GM10248 (cell line): ENCODE results near the gene SACM1L.
"Not testable (repeated sequence)": the region's sequence is repeated elsewhere in the genome, so short reads cannot be mapped to it uniquely, and the experiment has no call there.

Experiments
- CTCF ChIA-PET: fragments of 300-600 bp; sonication (Branson Sonifier 250); formaldehyde crosslinking; extraction: SDS; loops from one replicate; lab custom pipeline; 2021; ENCODE audit warnings: antibody characterized with exemption; lab: Yijun Ruan, JAX
- POLR2A ChIA-PET: fragments of 350-650 bp; sonication (Branson Sonifier 250); formaldehyde crosslinking; extraction: SDS; loops from one replicate; lab custom pipeline; 2020; ENCODE audit warnings: antibody characterized with exemption; lab: Yijun Ruan, JAX
- DNase-seq: peaks from one replicate; pipeline ENCODE4 v3.0.0; 2012; ENCODE audit errors: extremely low spot score
- TF ChIP-seq, protein P1 (sequence below): IDR thresholded peaks from 2 replicates; pipeline ENCODE4 v1.5.1; 2012; ENCODE audit warnings: mild to moderate bottlenecking, low read depth; ENCODE audit errors: extremely low read depth, missing control alignments, control extremely low read depth

The SACM1L gene

DNA sequence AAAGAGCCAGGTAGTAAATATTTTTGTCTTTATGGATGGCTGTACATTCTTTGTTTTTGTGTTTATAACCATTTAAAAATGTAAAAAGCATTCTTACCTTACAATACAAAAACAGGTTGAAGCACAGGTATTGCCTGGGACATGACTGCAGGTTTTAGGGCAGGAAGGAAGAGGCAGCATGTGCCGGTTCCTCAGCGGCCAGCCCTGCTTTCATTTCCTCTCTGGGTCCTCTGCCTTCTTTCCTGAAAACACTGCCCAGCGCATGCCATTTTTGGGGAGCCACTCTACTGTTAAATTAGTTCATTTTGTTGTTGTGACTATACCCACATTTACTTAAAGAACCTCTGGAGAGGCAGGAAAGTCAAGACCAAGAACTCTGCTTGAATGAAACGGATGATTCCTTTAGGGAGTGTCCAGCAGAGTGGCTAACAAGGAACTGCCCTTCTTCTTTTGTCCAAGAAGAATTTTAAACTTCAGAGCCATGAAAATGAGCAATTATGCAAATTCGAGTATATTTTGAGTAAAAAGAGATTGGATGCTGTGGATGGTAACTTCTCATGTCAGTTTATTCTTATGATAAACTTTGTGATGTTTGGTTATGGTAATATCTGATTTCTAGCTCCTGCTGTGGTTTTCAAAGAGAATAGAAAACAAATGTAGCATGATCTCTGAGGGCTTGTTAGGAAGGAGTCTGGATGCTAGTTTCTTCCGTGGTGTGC, 52.7 kb downstream of the SACM1L start:
- CTCF ChIA-PET, result interaction anchor here (1.0 to 3.2 kb wide), 3 partner anchors 10 to 48 kb away, joined by 3 to 19 read pairs (median 4); no protein-coding TSS in a partner anchor

DNA sequence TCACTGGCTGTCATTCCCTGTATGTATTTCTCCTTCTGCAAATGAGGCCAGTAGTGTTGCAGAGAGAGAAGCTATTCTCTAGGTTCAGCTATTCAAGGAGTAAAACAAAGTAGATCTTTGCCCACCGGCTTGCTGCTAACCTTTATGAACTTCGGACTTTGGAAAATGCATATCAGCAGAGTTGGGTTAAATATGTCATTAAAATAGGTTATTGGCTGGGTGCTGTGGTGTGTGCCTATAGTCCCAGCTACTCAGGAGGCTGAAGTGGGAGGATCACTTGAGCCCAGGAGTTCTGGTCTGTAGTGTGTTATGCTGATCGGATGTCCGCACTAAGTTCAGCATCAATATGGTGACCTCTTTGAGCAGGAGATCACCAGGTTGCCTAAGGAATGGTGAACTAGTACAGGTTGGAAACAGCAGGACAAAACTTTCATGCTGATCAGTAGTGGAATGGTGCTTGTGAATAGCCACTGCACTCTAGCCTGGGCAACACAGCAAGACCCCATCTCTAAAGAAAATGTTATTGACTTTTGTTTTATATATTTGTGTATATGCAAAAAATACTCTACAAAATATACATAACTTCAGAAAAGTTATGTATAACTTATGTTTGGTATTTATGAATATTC, 53.4 kb downstream of the SACM1L start:
- TF ChIP-seq, protein P1, sequence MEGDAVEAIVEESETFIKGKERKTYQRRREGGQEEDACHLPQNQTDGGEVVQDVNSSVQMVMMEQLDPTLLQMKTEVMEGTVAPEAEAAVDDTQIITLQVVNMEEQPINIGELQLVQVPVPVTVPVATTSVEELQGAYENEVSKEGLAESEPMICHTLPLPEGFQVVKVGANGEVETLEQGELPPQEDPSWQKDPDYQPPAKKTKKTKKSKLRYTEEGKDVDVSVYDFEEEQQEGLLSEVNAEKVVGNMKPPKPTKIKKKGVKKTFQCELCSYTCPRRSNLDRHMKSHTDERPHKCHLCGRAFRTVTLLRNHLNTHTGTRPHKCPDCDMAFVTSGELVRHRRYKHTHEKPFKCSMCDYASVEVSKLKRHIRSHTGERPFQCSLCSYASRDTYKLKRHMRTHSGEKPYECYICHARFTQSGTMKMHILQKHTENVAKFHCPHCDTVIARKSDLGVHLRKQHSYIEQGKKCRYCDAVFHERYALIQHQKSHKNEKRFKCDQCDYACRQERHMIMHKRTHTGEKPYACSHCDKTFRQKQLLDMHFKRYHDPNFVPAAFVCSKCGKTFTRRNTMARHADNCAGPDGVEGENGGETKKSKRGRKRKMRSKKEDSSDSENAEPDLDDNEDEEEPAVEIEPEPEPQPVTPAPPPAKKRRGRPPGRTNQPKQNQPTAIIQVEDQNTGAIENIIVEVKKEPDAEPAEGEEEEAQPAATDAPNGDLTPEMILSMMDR, result no peak
- CTCF ChIA-PET, result interaction anchor here (0.6 to 3.2 kb wide), 6 partner anchors 8 to 196 kb away, joined by 3 to 19 read pairs (median 5); no protein-coding TSS in a partner anchor

More for the DNA sequence above, 52.7 kb downstream of the SACM1L start:
- DNase-seq, result no peak
- TF ChIP-seq, protein P1, result no peak
- POLR2A ChIA-PET, result no interaction called here

DNA sequence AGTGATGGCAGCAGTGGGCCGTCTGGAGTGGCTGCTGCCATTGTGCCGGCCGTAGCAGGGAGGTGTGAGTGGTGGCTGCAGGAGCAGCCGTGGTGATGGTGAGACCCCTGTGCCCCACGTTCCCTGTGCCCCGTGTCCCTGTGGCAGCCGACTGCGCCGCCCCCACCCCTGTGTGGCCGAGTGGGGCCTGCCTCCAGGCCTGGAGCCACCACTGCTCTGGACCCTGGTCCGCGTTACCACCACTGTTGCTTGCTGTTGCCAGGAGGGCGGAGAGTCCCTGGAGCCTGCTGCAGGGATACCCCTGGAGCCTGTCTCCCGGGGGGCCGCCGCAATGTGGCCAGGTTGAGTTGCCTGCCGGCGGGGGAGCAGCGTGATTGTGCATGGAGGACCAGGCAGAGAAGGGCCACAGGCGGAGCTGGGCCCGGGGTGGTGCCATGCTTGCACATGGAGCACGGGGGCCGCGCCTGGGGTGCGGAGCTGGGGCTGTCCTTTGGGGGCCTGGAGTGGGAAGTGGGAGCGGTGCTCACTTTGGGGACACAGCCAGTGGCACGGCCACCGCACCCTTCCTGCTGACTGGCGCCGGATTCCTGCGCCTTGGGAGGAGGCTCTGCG, 57.1 kb downstream of the SACM1L start:
- TF ChIP-seq, protein P1, result no peak
- CTCF ChIA-PET, result interaction anchor here (1.2 kb wide), 1 partner anchor 331 kb away, joined by 3 read pairs; no protein-coding TSS in a partner anchor
- POLR2A ChIA-PET, result no interaction called here
- no peak for DNase-seq

More for the DNA sequence above, 53.4 kb downstream of the SACM1L start:
- POLR2A ChIA-PET, result no interaction called here
- no peak for DNase-seq

DNA sequence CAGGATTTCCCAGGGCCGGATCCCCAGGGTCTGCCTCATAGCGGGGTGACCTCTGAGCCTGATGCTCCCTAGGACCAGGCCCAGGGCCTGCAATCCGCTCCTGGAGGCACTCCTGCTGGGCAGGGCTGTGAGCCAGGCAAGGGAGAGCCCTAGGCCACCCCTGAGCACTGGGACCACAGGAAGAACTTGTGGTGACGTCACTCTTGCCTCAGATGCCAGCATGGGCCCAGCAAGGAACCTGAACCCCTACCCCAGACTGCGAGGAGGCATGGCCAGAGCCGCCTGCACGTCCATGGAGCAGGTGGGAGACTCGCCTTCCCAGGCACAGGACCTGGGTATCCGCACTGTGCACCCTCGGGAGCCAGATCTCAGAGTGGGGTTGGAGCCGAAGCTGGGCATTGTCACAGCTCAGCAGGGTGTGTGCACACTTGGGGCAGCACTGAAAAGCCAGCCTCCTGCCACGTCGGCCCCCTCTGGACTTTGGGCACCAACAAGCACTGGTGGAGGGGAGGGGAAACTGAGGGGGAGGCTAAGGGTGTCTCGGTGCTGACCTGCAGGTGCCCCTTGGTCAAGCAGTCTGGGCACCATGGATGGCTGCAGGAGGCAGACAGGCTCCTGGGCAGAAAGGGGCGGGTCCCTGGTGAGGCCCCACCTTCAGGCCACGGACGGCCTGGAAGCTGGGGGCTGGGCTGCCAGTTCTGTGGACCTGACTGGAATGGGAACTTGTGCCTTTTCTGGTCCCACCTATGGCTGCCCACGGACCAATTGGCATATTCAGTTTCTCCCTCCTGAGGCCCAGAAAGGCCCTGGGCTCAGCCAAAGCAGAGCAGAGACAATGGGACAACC, 57.8 kb downstream of the SACM1L start:
- ChIA-PET POLR2A (no interaction called here), CTCF (interaction anchor here (1.0 to 1.6 kb wide), 5 partner anchors 14 to 183 kb away, joined by 3 to 10 read pairs (median 3); no protein-coding TSS in a partner anchor)
- TF ChIP-seq, protein P1, result no peak
- no peak for DNase-seq

DNA sequence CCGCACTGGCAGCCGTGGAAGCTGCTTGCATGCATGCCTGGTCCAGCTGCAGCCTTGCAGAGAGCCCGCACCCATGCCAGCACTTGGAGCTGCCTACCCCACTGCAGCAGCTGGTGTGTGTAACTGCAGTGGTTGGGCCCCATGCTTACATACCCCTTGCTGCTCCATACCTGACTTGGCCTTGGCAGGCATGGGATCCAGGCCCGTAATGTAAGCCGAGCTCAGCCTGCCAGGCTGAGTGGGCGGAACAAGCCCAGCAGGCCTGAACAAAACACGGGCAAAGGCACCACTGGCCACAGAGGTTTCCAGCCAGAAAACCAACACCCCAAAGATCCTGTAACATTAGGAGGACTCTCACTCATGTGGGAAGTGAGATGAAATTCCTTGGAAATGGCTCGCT, 58.9 kb downstream of the SACM1L start:
- POLR2A ChIA-PET, result no interaction called here
- DNase-seq, result no peak
- TF ChIP-seq, protein P1, result no peak
- CTCF ChIA-PET, result interaction anchor here (1.0 to 1.6 kb wide), 5 partner anchors 13 to 182 kb away, joined by 3 to 10 read pairs (median 3); no protein-coding TSS in a partner anchor

DNA sequence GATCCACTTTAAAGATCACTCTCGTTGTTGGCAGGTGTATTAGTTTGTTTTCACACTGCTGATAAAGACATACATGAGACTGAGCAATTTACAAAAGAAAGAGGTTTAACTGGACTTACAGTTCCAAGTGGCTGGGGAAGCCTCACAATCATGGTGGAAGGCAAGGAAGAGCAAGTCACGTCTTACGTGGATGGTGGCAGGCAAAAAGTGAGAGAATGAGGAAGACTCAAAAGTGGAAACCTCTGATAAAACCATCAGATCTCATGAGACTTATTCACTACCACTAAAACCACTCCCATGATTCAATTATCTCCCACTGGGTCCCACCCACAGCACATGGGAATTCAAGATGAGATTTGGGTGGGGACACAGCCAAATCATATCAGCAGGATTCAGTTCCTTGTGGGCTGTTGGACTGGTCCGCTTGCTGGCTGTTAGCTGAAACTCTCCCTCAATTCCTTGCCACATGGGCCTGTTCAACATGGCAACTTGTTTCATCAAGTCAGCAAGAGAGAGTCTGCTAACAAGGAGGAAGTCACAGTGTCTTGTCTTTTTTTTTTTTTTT, 59.9 kb downstream of the SACM1L start:
- POLR2A ChIA-PET, DNase-seq: not testable (repeated sequence)
- CTCF ChIA-PET, result interaction anchor here (1.1 to 2.3 kb wide), 4 partner anchors 10 to 57 kb away, joined by 3 to 8 read pairs (median 4); no protein-coding TSS in a partner anchor
